ENCODE results near the gene MECP2.
A peak's percentile ranks its signal among the peaks of the same experiment; 100 is the strongest.

MECP2 gene

GRCh38 chrX:153972368-153973126 lies 125.0 kb downstream of the MECP2 start, which contains the start of gene TMEM187:
TSS of gene TMEM187 (plus strand) at chrX:153972754. CDS start at chrX:153982063, 9,309 bp downstream.
- Histone ChIP-seq H3K4me3 (ENCODE audit: low read depth in 1 of 2, low read length in 2 of 2) (peak within 1 kb of the TSS; percentile 86 to 88), H3K36me3 (ENCODE audit: control insufficient read depth in 1 of 2, insufficient read depth in 2 of 2, low read length in 2 of 2) (no peaks in the 10 kb centered on the region), H3K9me3 (ENCODE audit: control insufficient read depth in 1 of 2, low read length in 2 of 2) (no peaks in the 10 kb centered on the region), H3K27me3 (ENCODE audit: control insufficient read depth in 1 of 2, insufficient read depth in 2 of 2, low read length in 2 of 2) (no peaks in the 10 kb centered on the region), H3K4me1 (ENCODE audit: control insufficient read depth in 1 of 2, insufficient read depth in 2 of 2, low read length in 2 of 2) (peaks cover 27 to 39% of the 10 kb centered on the region in 2 donors), H3K9ac (ENCODE audit: low read depth in 1 of 2, low read length in 2 of 2) (peak within 1 kb of the TSS; percentile 83 to 98), H3K27ac (ENCODE audit: low read depth, low read length) (peak within 1 kb of the TSS; percentile 97)

Measured in duodenal mucosa (tissue), 2 donors.